Common myeloid progenitor, CD34-positive (primary cell): ENCODE measurements around the gene SLC35B1.
"Not testable (repeated sequence)": the region's sequence is repeated elsewhere in the genome, so short reads cannot be mapped to it uniquely, and the experiment has no call there.

ENCODE experiments used
- CTCF ChIA-PET: fragments of 350-600 bp; sonication (Branson Sonifier 250); formaldehyde crosslinking; loops from one replicate; lab custom pipeline; 2021; ENCODE audit warnings: antibody characterized with exemption; lab: Charles Lee
- POLR2A ChIA-PET: fragments of 350-600 bp; sonication (Branson Sonifier 250); formaldehyde crosslinking; loops from one replicate; lab custom pipeline; 2021; ENCODE audit warnings: antibody characterized with exemption; lab: Charles Lee
- DNase-seq, 3 donors: peaks; one replicate each; pipeline versions ENCODE4 v3.0.0 to v3.0.0-alpha.2; 2013
- H3K27ac ChIP-seq, 2 experiments: 1 replicate in 1 of 2; 2 replicates in 1 of 2; pipeline ENCODE4 v1.7.0; 2013; ENCODE audit warnings: inconsistent platforms in 2 of 2, low read length in 2 of 2, mild to moderate bottlenecking in 2 of 2, low read depth in 1 of 2, moderate library complexity in 1 of 2; ENCODE audit not compliant: severe bottlenecking in 2 of 2, insufficient read depth in 1 of 2, poor library complexity in 1 of 2
- H3K27me3 ChIP-seq, 5 experiments: replicated peaks in 2 of 5; 1 replicate in 3 of 5; 2 replicates in 2 of 5; pipeline versions ENCODE4 v1.6.1 to v1.7.0; 2013; ENCODE audit warnings: low read length in 4 of 5, mild to moderate bottlenecking in 2 of 5, moderate library complexity in 2 of 5, inconsistent platforms in 1 of 5; ENCODE audit not compliant: insufficient read depth in 5 of 5, control insufficient read depth in 4 of 5
- H3K36me3 ChIP-seq, 4 experiments: 1 replicate in 2 of 4; 2 replicates in 2 of 4; pipeline versions ENCODE4 v1.6.1 to v1.7.0; 2013; ENCODE audit warnings: low read length in 3 of 4, control low read depth in 1 of 4, mild to moderate bottlenecking in 1 of 4; ENCODE audit not compliant: control insufficient read depth in 4 of 4, insufficient read depth in 4 of 4
- H3K4me1 ChIP-seq, 4 experiments: 1 replicate in 3 of 4; 2 replicates in 1 of 4; pipeline versions ENCODE4 v1.6.1 to v1.7.1; 2013; ENCODE audit warnings: low read length in 3 of 4, mild to moderate bottlenecking in 3 of 4, control low read depth in 1 of 4, inconsistent platforms in 1 of 4, moderate library complexity in 1 of 4; ENCODE audit not compliant: control insufficient read depth in 4 of 4, insufficient read depth in 4 of 4; ENCODE audit errors: control extremely low read depth in 1 of 4
- H3K4me3 ChIP-seq, 7 experiments: 1 replicate in 4 of 7; 2 replicates in 3 of 7; pipeline versions ENCODE4 v1.5.1 to v1.7.0; 2013; ENCODE audit warnings: mild to moderate bottlenecking in 7 of 7, low read length in 6 of 7, moderate library complexity in 6 of 7, inconsistent platforms in 2 of 7, low read depth in 2 of 7, control low read depth in 1 of 7; ENCODE audit not compliant: insufficient read depth in 4 of 7, control insufficient read depth in 1 of 7; ENCODE audit errors: extremely low read depth in 1 of 7
- H3K9me3 ChIP-seq, 5 experiments: 1 replicate in 4 of 5; 2 replicates in 1 of 5; pipeline versions ENCODE4 v1.6.1 to v1.7.1; 2013; ENCODE audit warnings: low read length in 4 of 5, mild to moderate bottlenecking in 2 of 5, inconsistent platforms in 1 of 5, low read depth in 1 of 5, moderate library complexity in 1 of 5; ENCODE audit not compliant: control insufficient read depth in 4 of 5, insufficient read depth in 2 of 5; ENCODE audit errors: control extremely low read depth in 1 of 5
- WGBS: methylation state at CpG from one replicate; pipeline ENCODE4 v1.1.5; 2013; ENCODE audit not compliant: insufficient coverage; 5-methylcytosine and 5-hydroxymethylcytosine counted together

The SLC35B1 gene

DNA sequence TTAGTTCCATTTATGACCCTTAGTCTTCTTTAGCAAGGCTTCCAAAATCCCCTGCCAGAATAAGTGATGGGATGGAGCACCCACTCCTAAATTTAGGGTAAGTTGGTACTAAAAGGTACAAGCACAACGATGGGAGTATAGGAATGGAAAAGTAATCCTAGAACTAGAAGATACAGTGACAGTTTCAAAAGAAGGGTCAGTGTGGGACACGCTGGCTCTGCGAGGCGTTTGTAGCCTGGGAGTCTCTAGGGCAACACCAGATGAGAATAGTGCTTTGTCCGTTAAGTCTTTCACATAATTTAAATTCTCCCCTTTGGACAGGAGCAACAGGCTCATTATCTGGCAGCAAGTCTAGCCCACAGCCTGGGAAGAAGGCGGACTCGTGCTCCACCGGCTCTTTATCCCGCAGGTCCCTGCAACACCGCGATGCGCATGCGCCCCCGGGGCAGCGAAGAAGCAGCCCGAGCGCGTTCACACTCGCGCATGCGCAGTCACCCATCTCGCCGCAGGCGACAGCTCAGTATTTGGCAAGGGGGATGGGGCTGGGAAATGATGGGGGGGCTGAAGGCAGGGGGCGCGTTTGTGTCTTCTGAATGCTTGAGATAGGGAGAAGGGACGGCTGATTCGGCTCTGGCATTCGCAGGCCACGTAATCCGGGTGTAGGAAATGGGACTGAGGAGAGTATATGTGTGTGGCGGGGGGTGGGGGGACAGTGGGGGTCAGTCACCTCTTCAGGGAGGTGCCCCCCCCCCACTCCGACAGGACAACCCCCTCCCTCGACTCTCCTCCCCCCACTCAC lies 30.4 kb downstream of the SLC35B1 start:
- CTCF ChIA-PET, result interaction anchor here (0.5 to 1.5 kb wide), 2 partner anchors 30 to 44 kb away, joined by 3 to 7 read pairs; no protein-coding TSS in a partner anchor
- Histone ChIP-seq H3K4me3 (peak overlapping the region; percentile 43 to 89 (median 70)), H3K9me3 (no peaks in the 10 kb centered on the region), H3K4me1 (peaks cover 22 to 42% (median 26%) of the 10 kb centered on the region in 4 experiments), H3K27me3 (no peaks in the 10 kb centered on the region), H3K36me3 (peaks cover 0 to 8% (median 3%) of the 10 kb centered on the region in 4 experiments), H3K27ac (peak overlapping the region; percentile 98)
- 1% methylated on average over 24 of the region's 34 CpGs for whole genome bisulfite sequencing
- peak; percentile 92 to 95 (median 93) for DNase-seq
- POLR2A ChIA-PET, result no interaction called here

- peak; percentile 94 to 97 (median 97) for DNase-seq
- POLR2A ChIA-PET, result no interaction called here
- Histone ChIP-seq H3K4me3 (peak overlapping the region in 6 of 7 experiments; percentile 68 to 89 (median 73)), H3K9me3 (no peaks in the 10 kb centered on the region), H3K4me1 (peaks cover 22 to 38% (median 24%) of the 10 kb centered on the region in 4 experiments), H3K36me3 (peaks cover 0 to 8% (median 3%) of the 10 kb centered on the region in 4 experiments), H3K27me3 (no peaks in the 10 kb centered on the region), H3K27ac (peak overlapping the region; percentile 98)
- WGBS, result 27% methylated on average over 1 of the region's 5 CpGs
- CTCF ChIA-PET, result interaction anchor here (0.7 to 1.5 kb wide), 3 partner anchors 19 to 79 kb away, joined by 3 to 7 read pairs (median 3); no protein-coding TSS in a partner anchor
Observed at GRCh38 chr17:49676276-49676868, 31.4 kb downstream of the SLC35B1 start.

DNA sequence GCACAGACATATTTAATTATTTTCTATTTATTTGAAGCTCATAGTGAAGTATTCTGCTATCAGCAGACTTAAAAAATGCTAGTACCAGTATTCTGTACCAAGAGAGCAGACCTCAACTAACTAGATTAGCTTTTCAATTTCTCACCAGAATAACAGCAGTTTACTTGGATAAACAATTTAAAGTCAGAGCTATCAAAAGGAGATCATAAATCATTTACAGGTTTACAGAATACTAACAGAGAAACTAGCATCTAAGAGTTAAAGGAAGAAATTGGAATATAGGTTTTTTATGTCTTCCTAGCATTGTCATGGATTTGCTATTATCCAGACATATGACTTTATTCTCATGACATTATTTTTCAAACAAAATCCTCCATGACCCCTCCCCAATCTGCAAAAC lies 33.3 kb downstream of the SLC35B1 start:
- no peak for DNase-seq
- ChIA-PET CTCF (interaction anchor here (0.6 to 1.1 kb wide), 2 partner anchors 22 to 34 kb away, joined by 3 read pairs; no protein-coding TSS in a partner anchor), POLR2A (no interaction called here)
- no peaks in the 10 kb centered on the region for H3K27me3 ChIP-seq
- H3K4me3 ChIP-seq, result no peak overlapping the region
- peak overlapping the region; percentile 41 to 98 for H3K27ac ChIP-seq
- H3K9me3 ChIP-seq, result no peaks in the 10 kb centered on the region
- H3K36me3 ChIP-seq, result peaks cover 0 to 8% (median 3%) of the 10 kb centered on the region in 4 experiments
- peaks cover 20 to 41% (median 25%) of the 10 kb centered on the region in 4 experiments for H3K4me1 ChIP-seq

- H3K4me3 ChIP-seq, H3K27me3 ChIP-seq, H3K9me3 ChIP-seq, CTCF ChIA-PET, H3K36me3 ChIP-seq, DNase-seq, POLR2A ChIA-PET: not testable (repeated sequence)
- peaks cover 20 to 41% (median 25%) of the 10 kb centered on the region in 4 experiments for H3K4me1 ChIP-seq
- 100% methylated on average over 2 of the region's 6 CpGs for WGBS
- peak overlapping the region in 1 of 2 experiments; percentile 98 for H3K27ac ChIP-seq
Observed at GRCh38 chr17:49673679-49674078, 34.1 kb downstream of the SLC35B1 start.

- Histone ChIP-seq H3K9me3 (no peaks in the 10 kb centered on the region), H3K36me3 (peaks cover 0 to 11% (median 6%) of the 10 kb centered on the region in 4 experiments), H3K27me3 (no peaks in the 10 kb centered on the region), H3K4me1 (peaks cover 6 to 21% (median 8%) of the 10 kb centered on the region in 4 experiments), H3K27ac (no peak overlapping the region), H3K4me3 (no peak overlapping the region)
- no CpG with 5 or more reads among the region's 4 CpGs for WGBS
- POLR2A ChIA-PET, result no interaction called here
- no peak for DNase-seq
- CTCF ChIA-PET, result interaction anchor here (0.8 to 1.7 kb wide), 3 partner anchors 11 to 72 kb away, joined by 3 read pairs; no protein-coding TSS in a partner anchor
Observed at GRCh38 chr17:49670641-49671040, 37.1 kb downstream of the SLC35B1 start.

- Histone ChIP-seq H3K4me1 (peaks cover under 1 to 15% (median 3%) of the 10 kb centered on the region in 4 experiments), H3K27ac (peak overlapping the region in 1 of 2 experiments; percentile 12), H3K4me3 (no peak overlapping the region), H3K27me3 (no peaks in the 10 kb centered on the region), H3K9me3 (no peaks in the 10 kb centered on the region), H3K36me3 (peaks cover 0 to 12% (median 4%) of the 10 kb centered on the region in 4 experiments)
- CTCF ChIA-PET, result interaction anchor here (1.7 kb wide), 1 partner anchor 12 kb away, joined by 3 read pairs; no protein-coding TSS in a partner anchor
- POLR2A ChIA-PET, result no interaction called here
- no peak for DNase-seq
- WGBS, result no CpG with 5 or more reads among the region's 1 CpG
Observed at GRCh38 chr17:49670002-49670401, 37.8 kb downstream of the SLC35B1 start.
